CD4-positive, alpha-beta T cell treated with Interleukin-1 beta for 1 hour (primary cell): ENCODE measurements around the gene LAGE3.

Experiments
- DNase-seq, 2 donors: peaks; one replicate each; pipeline ENCODE4 v3.0.0-alpha.2; 2020 to 2022

The LAGE3 gene

GRCh38 chrX:154452823-154453222 lies 26.3 kb downstream of the LAGE3 start:
- no peak for DNase-seq

GRCh38 chrX:154450312-154450711 lies 28.8 kb downstream of the LAGE3 start:
- no peak for DNase-seq

- DNase-seq = no peak
Observed at GRCh38 chrX:154449618-154450017, 29.5 kb downstream of the LAGE3 start.

GRCh38 chrX:154448484-154448883 lies 30.6 kb downstream of the LAGE3 start:
- no peak for DNase-seq

DNA sequence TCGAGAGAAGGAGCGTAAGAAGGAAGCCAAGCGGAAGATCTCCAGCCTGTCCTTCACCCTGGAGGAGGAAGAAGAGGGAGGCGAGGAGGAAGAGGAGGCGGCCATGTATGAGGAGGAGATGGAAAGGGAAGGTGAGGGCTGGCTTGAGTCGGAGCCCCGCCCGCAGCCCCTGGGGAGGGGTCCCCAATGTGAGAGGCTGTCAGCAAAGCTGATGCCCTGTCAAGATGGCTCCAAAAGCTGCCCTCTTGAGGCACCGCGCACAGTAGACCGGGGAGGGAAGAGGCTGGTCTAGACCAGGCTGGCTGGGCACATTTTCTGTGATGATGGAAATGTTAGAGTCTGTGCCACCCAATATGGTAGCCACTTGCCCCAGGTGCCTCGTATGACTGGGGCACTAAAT lies 32.7 kb downstream of the LAGE3 start:
- no peak for DNase-seq

- no peak for DNase-seq
Observed at GRCh38 chrX:154445776-154446175, 33.3 kb downstream of the LAGE3 start.

- DNase-seq = no peak
Observed at GRCh38 chrX:154444755-154445246, 34.3 kb downstream of the LAGE3 start.

GRCh38 chrX:154443992-154444754 lies 34.9 kb downstream of the LAGE3 start, which contains the start of gene FAM50A:
FAM50A (plus strand) TSS chrX:154444141; CDS start chrX:154444236, 95 bp downstream.
- peak; percentile 74 to 79 for DNase-seq

DNA sequence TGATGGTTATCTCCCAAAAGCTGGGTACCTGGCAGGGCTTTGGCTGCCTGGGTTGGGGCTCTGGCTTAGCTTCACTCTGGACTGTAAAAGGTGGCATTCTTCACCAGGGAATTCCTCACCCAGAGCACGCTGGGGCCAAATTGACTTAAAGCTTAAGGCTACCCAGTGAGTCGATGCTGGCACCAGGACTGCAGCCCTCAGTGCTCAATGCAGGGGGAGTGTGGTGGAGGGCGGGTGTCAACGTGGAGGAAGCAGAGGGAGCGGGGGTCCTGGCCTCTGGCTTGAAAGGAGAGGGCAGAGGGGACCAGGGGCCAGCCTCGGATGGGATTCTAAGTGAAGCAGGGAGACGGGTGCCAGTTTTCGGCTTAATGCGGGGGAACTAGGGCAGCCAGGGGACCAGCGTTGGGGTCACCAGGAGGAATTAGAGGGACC lies 35.6 kb downstream of the LAGE3 start:
- DNase-seq = no peak

DNA sequence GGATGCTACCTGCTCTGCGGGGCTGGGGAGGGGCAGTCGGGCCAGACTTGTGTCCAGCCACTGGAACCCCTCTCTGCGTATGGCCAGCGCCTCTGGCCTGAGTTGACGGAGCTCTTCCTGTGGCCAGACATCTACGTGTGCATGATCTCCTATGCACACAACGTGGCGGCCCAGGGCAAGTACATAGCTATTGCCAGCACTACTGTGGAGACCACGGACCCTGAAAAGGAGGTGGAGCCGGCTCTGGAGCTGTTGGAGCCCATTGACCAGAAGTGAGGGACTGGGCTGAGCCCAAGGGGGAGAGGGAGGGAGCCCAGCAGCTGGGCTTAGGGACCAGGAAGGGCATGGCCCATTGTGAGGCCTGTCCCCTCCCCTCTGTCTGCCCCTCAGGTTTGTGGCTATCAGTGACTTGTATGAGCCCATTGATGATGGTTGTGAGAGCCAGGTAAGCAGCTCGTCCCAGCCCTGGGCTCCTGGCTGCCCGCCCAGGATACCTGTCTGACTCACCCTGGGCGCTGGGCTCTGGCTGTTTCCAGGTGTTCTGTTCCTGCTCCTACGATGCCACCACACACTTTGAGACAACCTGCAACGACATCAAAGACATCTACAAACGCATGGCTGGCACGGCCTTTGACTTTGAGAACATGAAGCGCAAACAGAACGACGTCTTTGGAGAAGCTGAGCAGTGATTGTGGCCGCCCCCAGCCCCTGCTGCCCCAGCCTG lies 36.9 kb downstream of the LAGE3 start:
- DNase-seq = no peak

DNA sequence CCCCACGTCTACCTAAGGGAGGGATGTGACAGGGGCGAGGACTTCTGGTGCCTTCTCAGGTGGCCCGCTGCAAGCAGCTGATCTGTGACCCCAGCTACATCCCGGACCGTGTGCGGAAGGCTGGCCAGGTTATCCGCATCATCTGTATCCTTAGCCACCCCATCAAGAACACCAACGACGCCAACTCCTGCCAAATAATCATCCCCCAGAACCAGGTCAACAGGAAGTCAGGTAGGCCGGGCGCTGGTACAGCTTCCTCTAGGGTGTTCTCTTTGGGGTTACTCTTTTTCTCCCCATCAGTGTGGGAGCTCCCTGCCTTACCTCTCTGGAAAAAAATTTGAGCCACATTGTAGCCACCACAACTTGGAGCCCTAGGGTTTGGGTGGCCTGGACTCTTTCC lies 37.5 kb downstream of the LAGE3 start:
- DNase-seq = no peak

- DNase-seq = no peak
Observed at GRCh38 chrX:154440623-154441357, 38.3 kb downstream of the LAGE3 start.

- no peak for DNase-seq
Observed at GRCh38 chrX:154439841-154440240, 39.2 kb downstream of the LAGE3 start.

- DNase-seq = no peak
Observed at GRCh38 chrX:154437971-154438893, 40.8 kb downstream of the LAGE3 start.

DNA sequence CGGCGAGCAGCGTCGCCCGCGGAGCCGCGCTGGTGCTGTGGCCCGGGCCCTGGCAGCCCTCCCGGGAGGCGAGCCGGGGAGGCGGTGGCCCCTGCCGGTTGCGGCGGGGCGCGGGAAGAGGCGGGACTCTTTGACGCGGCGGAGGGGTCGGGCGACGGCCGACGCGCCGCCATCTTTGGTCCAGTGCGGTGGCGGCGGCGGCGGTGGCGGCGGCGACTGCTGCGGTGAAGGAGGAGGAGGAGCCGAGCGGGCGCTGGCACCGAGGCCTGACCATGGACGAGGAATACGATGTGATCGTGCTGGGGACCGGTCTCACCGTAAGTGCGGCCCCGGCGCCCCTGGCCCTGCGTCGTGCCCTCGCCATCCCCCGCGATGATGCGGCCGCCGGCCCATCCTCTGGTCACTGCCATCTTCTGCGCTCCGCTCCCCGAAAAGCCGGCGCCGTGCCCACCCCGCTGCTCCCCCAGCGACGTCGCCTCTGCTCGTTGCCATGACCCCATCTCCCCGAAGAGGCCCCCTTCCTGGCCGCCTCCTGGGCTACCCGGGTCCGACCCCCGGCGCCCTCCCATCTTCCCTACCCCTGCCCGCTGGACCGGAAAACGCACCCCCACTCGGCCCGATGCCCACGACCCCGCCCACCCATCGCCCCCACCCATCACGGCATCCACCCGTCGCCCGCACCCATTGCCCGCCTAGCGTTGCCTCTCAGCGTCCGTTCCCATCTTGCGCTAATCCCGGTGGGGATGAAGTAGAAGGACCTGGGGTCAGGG lies 41.9 kb downstream of the LAGE3 start, which contains the start of gene GDI1:
TSS of gene GDI1 (plus strand) at position 172 of the 770 bp plus-strand sequence. CDS start at position 273, 101 bp downstream.
- peak; percentile 61 to 71 for DNase-seq

- DNase-seq = peak; percentile 61 to 73
Observed at GRCh38 chrX:154436374-154436982, 42.6 kb downstream of the LAGE3 start.

- no peak for DNase-seq
Observed at GRCh38 chrX:154435171-154435733, 43.8 kb downstream of the LAGE3 start.

- no peak for DNase-seq
Observed at GRCh38 chrX:154434394-154435168, 44.5 kb downstream of the LAGE3 start.

DNA sequence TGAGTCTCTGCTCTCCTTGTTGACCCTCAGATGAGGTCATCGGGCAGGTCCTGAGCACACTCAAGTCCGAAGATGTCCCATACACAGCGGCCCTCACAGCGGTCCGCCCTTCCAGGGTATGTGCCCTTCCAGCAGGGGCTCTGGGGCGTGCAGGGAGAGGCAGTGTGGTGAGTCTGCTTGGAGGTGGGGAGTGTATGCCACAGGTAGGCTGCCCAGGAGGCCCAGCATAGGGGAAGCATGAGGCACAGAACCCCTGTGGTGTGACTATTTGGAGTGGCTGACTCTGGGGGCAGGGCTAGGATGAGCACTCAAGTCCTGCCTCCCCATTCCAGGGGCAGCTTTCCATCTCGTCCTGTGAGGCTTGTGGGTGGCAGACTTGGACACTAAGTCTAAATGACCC lies 45.5 kb downstream of the LAGE3 start:
- DNase-seq = no peak

DNA sequence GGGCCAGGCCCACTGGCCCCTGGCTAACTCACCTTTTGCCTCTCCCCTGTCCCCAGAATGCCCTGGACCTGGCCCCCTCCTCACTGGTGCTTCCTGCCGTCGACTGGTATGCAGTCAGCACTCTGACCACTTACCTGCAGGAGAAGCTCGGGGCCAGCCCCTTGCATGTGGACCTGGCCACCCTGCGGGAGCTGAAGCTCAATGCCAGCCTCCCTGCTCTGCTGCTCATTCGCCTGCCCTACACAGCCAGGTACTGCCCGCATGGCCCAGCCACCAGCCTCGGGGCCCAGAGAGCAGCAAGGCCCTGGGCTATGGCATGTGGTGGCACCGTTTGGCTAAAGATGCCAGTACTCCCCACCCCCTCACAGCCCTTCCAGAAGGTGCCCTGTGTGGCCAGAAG lies 46.9 kb downstream of the LAGE3 start:
- no peak for DNase-seq
